H54 (cell line): ENCODE results near the gene MYO3B.

Experiments used
- DNase-seq: peaks from one replicate; pipeline ENCODE4 v3.0.0; 2011; ENCODE audit warnings: low spot score, mixed read lengths; ENCODE audit not compliant: insufficient read length
- FAIRE-seq: peaks from 3 replicates; lab custom pipeline; 2011; peaks lifted over from hg19 to GRCh38; lab: Jason Lieb, UNC
- POLR2A ChIP-seq: IDR thresholded peaks from 2 replicates; pipeline ENCODE4 v1.6.1; 2011; ENCODE audit warnings: low read depth, mild to moderate bottlenecking, low read length

MYO3B gene

DNA sequence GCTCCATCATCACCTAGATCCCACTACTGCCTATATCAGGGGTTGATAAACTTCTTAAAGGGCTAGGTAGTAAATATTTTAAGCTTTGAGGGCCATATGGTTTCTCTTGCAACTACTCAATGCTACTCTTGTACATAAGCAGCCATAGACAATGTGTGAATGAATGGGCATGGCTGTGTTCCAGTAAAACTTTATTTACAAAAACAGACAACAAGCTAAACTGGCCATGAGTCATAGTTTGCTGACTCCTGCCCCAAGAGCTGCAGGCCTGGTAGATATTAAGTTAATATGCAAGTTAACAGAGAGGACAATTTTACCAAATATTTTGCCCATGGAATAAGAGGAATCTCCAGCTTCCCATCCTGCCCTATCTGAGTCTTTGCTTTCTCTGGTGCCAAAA is 29.8 kb upstream of the MYO3B start:
- no peak for TF ChIP-seq POLR2A
- no peak for DNase-seq
- no peak for FAIRE-seq

DNA sequence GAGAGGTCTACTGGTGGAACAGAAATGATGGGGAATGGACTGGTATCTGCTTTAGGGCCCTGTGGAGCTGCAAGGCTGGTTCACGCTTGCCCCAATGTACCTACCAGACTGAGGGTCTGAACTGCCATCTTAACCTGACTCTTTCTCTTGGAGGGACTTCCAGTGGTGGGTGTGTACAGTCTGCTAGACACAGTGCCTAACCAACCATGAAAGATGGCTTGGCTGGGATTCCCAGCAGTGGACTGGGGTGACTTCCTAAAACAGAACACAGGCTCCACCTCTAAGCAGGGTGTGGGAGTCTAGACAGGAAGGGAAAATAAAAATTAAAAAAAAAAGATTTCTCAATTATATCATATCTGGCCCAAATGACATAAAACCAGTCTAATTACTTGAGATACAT is 25.5 kb upstream of the MYO3B start:
- DNase-seq (no peak), FAIRE-seq (no peak)
- TF ChIP-seq POLR2A: no peak

DNA sequence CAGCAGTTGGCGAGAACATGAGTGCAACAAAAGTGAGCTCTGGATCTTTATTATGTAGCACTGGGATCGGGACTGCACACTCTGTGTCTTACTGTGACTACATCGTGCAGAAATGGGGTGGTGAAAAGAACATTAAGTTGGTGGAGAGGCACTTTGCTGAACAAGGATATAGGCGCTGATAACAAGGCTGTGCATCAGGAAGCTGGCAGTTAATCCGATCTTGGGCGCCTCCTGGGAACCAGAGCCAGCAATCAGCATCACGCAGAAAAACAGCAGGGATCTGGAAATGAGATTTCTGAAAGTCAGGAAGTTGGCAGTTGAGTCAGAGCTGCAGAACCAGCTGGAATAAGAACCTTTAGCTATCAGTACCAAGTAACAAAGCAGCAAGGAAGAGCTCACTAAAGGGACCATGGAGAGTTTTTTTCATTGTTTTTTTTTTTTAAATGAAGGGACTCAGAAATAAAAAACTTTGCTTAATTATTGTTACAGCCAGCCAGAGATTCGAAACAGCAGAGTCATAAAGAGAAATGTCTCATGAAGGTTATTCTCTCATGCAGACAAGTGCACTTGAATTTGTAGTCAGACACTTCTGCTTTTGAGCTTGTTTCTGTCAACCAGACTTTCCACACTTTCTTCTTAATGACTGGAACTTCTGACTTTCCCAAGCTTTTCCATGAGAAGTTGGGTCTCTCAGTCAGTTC is 22.8 kb upstream of the MYO3B start:
- no peak for TF ChIP-seq POLR2A
- FAIRE-seq (peak; percentile 65), DNase-seq (peak; percentile 42)

DNA sequence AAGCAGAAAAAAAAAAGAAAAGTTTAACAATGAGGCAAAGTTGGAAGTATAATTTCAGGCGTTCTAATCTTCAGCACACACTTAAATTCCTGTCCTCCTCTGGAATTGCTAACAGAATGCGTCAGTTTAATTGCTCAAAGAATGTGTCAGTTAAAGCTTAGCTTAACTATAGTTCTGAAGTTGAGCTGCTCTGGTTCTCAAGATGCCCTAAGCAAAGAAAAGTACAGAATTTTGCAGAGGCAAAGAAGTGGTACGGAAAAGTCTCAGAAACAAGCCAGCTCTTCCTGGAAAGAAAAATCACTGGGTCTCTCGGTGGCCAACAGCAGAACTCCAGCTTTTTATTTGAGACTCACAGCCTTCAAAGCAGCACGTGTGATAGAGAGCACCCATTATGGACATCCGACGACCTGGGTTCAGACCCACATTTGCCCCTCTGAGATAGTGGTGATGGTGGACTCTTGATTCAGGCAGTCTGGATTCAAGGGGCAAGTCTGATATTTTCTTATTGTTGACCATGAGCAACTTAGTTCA is 22.2 kb upstream of the MYO3B start:
- DNase-seq (no peak), FAIRE-seq (no peak)
- TF ChIP-seq POLR2A: no peak

DNA sequence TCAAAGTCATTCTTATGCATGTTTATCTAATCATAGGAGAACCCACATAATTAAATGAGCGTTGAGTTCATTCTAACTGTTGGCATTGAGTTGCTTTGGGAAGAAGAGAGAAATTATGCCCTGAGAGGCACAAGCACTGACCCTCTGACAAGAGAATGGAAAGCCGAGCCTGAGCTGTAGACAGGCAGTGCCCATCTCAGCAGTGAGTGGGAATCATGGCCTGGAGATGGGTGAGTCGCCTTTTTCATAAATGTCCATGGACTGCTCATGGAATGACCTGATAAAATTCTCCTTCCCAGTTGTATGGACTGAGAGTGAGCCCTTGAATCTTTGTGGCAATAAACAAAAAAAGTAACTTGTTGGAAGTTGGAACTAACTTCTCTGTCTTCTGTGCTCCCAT is 21.4 kb upstream of the MYO3B start:
- TF ChIP-seq POLR2A: no peak
- no peak for DNase-seq
- FAIRE-seq: no peak

DNA sequence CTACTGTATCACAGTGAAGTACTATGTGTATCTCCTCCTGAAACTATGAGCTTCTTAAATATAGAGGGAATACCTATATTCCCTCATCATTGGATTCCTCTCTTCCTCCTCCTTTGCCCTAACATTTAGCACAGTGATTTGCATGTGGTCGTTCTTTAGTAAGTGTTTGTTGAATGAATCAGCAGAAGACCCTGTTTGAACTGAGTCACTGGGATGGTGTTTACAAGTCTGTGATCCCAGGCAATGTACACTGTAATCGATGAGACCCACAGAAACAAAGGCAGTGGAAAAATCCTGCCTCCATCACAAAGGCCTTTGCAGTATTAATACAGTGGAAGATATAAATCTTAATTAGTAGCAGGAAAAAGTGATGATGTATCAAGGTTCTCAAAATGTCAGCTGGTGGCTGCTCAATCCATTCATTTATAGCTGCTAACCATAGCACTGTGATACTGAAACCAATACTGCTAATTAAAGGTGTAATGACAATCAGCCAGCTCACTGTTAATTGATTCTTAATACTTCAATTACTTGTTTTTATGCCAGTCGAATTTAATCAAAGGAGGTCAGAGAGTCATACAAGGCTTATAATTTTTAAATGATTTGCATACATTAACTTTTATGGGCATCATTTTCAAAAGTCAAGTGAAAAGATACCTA is 20.8 kb upstream of the MYO3B start:
- FAIRE-seq: no peak
- TF ChIP-seq POLR2A: no peak
- no peak for DNase-seq

DNA sequence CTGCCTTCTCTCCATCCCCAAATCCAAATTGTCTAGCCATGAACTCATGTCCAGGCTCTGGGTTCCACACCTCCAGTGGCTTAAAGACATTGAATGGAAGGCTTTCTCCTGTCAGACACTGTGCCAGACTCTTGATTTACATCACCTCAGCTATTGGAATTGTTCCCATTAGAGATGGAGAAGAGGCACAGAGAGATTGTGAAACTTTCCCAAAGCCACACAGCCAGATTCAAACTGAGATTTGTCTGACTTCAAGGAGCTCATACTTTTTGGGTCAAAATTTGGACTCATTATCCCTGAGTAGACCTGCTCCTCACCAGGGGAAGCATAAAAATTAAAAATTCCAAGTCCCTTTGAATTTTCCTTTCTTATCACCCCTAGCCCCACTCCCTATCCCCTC is 18.9 kb upstream of the MYO3B start:
- DNase-seq: no peak
- TF ChIP-seq POLR2A: no peak
- FAIRE-seq: no peak

DNA sequence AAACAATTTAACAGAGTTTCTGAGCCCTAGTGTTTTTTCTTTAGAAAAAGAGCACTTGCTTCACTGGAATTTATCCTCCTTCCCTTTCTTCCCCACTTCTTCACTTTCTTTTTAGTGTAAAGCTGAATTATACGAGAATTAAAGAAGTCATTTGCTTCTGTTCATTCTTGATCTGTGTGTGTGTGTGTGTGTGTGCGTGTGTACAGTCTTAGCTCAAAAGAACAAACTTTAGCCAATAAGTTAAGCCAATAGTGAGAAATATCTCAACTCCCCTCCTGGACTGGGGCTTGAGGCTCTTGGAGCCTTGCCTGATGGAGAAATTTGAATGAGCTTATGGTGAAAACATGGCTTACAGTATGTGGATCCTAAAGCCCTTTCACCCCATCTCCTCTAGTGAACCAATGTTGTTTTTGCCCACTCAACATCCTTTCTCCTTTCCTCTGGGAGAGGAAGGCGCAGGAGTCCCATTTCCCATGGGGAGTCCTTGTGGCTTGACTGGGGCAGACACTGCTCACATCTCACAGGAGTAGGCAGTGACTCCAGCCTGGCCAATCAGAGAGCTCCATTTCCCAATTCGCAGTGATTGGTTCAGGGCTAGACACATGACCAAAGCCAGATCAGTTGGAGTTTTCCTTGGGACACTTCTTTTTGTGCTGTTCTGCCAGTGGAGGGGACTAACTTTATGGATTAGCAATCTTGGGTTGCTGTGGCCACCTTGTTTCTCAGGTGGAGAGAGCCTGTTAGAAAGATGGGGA is 16.3 kb upstream of the MYO3B start:
- TF ChIP-seq POLR2A: no peak
- DNase-seq (no peak), FAIRE-seq (no peak)

DNA sequence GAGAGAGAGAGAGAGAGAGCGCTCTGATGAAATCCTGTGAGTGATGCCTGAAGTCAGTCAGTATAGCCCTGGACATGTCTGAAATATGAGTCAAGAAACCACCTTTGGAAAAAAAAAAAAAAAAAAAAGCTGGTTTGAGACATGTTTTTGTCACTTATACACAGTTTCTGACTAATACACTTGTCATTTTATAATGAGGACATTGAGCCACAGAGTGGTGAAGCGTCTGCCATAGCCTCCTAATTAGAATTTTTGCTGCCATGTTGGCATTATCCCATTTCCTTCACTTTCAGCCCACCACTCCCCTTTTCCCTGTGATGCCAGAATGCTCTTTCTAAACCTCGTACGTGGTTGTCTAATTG is 15.7 kb upstream of the MYO3B start:
- FAIRE-seq: no peak
- no peak for DNase-seq
- no peak for TF ChIP-seq POLR2A

DNA sequence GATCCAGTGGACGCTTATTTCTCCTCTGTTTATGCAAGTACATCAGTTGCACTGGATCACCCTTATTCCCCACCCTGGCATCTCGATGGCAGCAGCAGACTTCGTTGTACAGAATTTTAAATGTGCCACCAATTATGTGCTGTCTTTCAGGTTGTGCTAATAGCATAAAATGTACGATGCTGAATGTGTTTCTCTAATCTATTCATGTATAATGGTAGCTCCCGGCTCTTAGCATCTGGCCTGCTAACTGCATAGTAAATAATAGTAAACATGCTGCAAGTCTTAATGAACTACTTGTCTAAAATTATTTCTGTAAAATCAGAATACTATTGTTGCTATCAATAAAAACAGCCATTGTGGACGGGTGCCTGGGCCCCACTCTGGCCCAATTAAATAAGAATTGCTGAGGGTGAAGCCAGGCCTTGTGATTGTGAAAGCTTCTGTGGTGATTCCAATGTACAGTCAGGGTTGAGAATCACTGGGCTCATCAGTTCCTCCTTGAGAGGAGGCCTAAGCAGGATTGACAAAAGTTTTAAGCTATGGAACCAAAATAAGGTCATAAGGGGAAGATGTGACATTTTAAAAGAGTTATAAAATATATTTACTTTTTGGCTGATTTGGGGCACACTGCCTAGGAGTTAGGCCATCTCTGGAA is 14.4 kb upstream of the MYO3B start:
- DNase-seq (no peak), FAIRE-seq (no peak)
- TF ChIP-seq POLR2A: no peak

DNA sequence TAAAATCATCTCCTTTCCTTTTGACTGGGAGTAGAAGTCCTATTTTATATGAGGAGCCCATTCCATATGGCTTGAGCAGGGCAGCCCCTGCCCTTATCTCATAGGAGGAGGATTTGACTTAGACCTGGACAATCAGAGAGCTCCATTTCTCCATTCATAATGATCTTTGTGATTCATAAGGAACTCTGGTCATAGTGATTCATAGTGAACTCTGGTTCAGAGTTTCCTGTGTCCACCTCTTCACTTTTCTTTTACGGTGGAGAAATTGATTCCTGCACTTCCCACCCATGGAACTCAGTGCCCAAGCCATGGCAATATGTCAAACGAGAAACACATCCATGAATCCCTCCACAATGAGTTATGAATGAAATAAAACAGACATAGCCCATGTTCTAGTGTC is 12.8 kb upstream of the MYO3B start:
- peak; percentile 74 for FAIRE-seq
- no peak for DNase-seq
- TF ChIP-seq POLR2A: no peak

DNA sequence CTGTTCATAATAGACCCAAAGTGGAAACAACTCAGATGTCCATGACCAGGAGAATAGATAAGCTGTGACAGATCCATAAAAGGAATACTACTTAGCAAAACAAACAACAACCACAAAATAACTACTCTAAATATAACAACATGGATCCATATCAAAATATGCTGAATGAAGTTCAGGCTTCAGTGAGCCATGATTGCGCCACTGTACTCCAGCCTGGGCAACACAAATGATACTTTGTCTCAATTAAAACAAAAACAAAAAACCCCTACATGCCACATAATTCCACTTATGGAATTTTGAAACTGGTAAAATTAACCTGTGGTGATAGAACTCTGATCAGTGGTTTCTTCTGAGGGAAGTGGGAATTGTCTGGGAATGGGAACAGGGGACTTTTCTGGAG is 11.2 kb upstream of the MYO3B start:
- FAIRE-seq: no peak
- no peak for TF ChIP-seq POLR2A
- no peak for DNase-seq

DNA sequence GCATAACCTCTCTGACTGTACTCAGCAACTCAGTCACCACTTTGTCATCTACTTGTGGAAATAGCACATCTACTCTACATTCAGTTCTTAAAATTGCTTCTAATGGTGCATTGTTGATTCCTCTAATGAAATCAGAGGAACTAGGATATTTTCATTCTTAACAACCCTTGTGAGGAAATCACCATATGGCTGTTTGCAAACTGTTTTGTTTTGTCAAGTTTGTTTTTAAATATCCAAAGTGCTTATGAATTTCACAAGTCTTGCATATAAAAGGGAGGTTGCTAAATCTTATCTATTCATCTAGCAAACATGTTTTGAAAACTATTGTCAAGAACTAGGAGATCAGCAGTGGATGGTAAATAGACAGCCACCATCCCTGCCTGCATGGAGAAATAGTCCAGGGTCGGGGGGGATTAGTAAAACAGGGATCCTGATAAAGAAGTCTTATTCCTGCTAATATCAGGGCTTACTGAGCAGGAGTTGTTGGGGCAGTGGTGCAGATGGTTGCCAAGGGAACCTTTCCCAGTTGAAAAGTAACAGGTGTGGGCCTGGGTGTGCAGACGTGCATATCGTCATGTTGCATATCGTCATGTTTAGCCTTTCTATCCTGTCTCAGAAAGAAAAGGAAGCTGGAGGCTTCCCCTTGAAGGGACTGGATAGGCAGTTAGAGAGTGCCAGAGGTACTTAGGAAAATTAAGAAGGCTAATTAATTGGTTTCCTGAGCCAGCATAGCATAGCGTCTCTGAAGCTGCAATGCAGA is 7.5 kb upstream of the MYO3B start:
- FAIRE-seq: no peak
- no peak for DNase-seq
- no peak for TF ChIP-seq POLR2A
